ENCODE data around the gene URM1.

Gene URM1

DNA sequence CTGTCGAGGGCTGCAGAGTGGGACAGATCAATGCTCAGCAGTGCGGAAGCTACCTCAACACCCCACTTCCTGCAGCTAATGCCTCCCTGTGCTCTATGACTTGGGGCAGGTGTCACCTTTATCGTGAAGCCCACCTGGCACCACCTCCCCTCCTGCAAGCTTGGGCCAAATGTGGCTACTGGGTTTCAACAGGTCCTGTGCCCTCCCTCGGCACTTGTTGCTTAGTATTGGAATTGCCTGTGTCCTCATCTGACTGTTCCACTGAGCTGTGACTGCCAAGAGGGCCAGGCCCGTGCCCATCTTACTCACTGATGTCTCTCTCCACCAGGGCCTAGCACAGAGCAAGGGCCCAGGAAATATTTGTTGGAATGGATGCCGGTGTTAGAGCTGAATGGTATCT is 21.4 kb upstream of the URM1 start:
- DNase-seq = no peak

GRCh38 chr9:128355451-128355850 is 15.7 kb upstream of the URM1 start:
- no peak for DNase-seq

DNA sequence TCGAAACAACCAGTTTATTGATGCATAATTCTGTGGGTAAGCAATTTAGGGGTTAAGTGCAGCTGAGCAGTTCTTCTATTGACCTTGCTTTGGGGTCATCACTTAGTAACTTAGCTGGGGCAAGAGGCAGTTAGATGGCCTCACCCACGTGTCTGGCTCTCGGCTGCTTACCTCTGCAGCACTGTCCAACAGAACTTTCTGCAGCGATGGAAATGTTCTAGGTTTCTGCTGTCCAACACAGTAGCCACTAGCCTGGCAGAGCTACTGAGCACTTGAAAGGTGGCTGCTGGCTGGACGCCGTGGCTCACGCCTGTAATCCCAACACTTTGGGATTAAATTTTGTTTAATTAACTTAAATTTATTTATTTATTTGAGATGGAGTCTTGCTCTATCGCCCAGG is 13.1 kb upstream of the URM1 start:
- no peak for DNase-seq

DNA sequence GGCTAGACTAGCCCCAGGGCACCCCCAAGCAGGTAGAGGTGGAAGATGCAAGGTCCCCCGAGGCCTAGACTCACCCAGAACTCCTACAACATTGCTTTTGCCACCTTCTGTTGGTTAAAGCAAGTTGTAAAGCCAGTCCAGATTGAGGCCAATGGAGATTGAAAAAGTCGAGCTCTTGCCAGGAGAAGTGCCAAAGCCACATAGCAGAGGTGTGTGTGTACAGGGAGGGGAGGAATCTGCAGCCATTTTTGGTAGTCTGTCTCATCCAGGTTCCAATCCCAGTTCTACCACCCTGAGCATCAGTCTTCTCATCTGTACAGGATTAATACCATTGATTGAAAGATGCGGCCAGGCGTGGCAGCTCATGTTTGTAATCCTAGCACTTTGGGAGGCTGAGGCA is 12.3 kb upstream of the URM1 start:
- no peak for DNase-seq

- DNase-seq = no peak
Observed at GRCh38 chr9:128360826-128361225, 10.3 kb upstream of the URM1 start.

GRCh38 chr9:128361296-128361985 is 9.7 kb upstream of the URM1 start:
- DNase-seq = no peak

- DNase-seq = peak; percentile 62
Observed at GRCh38 chr9:128361986-128362646, 9.1 kb upstream of the URM1 start.

- no peak for DNase-seq
Observed at GRCh38 chr9:128362774-128363173, 8.4 kb upstream of the URM1 start.

DNA sequence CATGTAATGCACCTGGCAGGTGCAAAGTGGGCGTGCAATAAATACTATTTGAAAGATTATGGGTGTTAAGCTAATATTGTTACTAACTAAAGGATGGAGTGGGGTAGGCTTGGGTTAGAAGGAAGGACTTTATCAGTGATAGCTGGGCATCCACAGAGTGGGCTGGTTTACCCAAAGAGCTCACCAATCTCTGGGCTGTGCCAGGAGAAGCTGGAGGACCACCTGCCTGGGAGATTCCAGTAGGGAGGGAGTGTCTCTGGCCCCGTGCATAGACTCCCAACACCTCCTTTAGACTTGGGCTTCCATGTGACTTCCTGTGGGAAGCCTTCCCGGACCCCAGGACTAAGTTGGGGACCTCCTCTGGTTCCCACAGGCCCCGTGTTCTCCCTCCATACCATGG is 5.6 kb upstream of the URM1 start:
- no peak for DNase-seq

DNA sequence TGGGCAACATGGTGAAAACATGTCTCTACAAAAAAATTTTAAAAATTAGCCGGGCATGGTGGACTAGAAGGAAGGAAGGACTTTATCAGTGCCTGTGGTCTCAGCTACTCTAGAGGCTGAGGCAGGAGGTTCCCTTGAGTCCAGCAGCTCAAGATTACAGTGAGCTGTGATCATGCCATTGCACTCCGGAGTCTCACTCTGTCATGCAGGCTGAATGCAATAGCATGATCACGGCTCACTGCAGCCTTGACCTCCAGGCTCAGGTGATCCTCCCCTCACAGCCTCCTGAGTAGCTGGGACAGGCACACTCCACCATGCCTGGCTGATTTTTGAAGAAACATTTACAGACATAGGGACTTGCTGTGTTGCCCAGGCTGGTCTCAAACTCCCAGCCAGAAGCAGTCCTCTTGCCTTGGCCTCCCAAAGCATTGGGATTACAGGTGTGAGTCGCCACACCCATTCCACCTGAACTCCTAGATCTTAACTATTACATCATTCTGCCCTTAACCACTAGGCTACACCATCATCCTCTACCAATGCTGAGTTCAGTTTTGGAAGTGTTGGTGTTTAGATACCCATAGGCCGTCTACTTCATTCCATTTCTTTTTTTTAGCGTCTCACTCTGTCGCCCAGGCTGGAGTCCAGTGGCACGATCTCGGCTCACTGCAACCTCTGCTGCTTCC is 2.0 kb upstream of the URM1 start:
- no peak for DNase-seq

DNA sequence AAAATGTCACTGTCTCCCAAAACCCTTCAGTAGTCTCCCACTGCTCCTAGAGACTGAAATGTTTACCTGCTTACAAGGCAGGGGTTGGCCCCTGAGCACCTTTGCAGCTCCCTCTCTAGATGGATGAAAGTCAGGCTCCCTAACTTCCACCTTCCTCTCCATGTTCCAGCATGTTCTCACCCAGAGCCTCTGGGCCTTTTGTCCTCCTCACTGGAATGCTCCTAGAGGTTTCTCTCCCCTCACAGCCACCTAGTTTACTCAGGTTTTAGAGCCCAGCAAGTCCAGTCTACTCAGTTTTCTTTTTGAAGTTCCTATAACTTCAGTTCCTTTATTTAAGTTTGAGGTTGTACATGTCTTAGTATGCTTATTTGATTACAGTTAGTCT is 815 bp upstream of the URM1 start:
- DNase-seq = no peak

GRCh38 chr9:128371630-128372117 is 500 bp downstream of the URM1 start:
- DNase-seq = no peak

- no peak for DNase-seq
Observed at GRCh38 chr9:128372188-128372641, 1.0 kb downstream of the URM1 start.

- DNase-seq = no peak
Observed at GRCh38 chr9:128372784-128373183, 1.6 kb downstream of the URM1 start.

- DNase-seq = no peak
Observed at GRCh38 chr9:128374221-128374675, 3.1 kb downstream of the URM1 start.

GRCh38 chr9:128375865-128376264 is 4.7 kb downstream of the URM1 start:
- DNase-seq = no peak

- no peak for DNase-seq
Observed at GRCh38 chr9:128382261-128382660, 11.1 kb downstream of the URM1 start.

- no peak for DNase-seq
Observed at GRCh38 chr9:128383007-128383753, 12.0 kb downstream of the URM1 start.

GRCh38 chr9:128383791-128384190 is 12.6 kb downstream of the URM1 start:
- DNase-seq = no peak

DNA sequence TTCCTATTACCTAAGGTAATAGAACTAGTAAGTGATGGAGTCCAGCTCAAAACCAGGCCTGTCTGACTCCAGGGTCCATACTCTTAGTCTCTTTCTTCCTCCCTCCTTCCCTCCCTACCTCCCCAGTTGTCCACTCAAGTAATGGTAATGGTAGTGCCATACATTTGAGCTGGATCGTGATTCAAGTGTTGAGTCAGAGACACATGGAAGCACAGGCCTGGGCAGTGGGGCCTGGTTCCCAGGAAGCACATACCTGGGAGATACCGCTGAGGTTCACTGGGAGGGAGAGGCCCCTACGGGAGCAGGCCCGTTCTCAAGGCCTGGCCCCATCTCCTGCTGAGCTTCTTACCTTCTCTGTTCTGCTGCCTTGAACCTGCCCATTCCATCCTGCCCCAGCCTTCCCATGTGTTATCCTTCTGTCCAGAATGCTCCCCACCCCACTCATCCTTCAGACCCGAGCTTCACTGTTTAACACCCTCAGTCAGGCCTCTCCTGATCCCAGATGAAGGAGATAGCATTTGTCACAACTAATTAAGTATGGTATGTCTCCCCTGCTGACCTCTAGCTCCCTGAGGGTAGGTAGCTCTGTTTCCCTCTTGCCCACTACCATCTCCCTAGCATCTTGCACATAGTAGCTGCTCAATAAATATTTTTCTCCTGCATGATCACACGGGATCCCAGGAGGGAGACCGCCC is 13.8 kb downstream of the URM1 start:
- no peak for DNase-seq

- no peak for DNase-seq
Observed at GRCh38 chr9:128385496-128386460, 14.6 kb downstream of the URM1 start.

All from stimulated activated CD4-positive, alpha-beta T cell treated with anti-CD3 and anti-CD28 coated beads, Interleukin-4, amount 100 ng/mL, for 1 hour (primary cell).